ENCODE results near the gene RAB22A. TPM values are rescaled to one million over a fixed set of nuclear protein-coding genes. Genes with fewer than 3 reads are reported as not detected.

Gene RAB22A
- total RNA-seq, 1 experiment from 2014 or later, result 16.0 TPM

DNA sequence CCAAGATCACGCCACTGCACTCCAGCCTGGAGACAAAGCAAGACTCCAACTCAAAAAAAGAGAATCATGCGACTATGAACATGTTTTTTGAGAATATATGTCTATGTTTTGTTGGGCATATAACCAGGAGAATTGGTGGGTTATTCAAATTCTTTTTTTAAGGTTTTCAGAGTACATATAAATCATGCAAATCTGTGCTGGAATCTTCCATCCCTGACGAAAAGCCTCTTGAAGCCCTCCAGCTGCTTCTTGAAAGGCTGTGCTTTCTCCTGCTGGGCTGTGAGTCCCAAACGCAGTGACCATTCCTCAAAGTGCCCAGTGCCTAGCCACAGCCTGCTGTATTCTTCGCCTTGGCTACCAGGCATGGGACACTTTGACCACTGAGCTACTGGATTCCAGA is 9.2 kb upstream of the RAB22A start:
- no peak for DNase-seq (ENCODE audit: low read depth)

DNA sequence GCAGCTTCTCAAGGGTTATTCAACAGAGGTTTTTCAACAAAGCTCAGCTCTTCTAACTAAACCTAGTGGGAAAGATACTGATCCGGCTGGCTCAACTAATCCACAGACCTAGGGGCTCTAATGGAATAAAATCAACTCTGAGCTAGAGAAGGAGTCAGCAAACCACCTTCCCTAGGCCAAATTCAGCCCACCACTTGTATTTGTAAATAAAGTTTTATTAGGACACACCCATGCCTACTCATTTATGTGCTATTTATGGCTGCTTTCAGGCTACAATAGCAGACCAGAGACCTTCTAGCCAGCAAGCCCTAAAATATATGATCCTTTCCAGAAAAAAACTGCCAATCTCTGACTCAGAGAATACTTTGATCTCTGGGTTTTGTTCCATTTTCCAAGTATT is 6.0 kb upstream of the RAB22A start:
- no peak for DNase-seq (ENCODE audit: low read depth)

DNA sequence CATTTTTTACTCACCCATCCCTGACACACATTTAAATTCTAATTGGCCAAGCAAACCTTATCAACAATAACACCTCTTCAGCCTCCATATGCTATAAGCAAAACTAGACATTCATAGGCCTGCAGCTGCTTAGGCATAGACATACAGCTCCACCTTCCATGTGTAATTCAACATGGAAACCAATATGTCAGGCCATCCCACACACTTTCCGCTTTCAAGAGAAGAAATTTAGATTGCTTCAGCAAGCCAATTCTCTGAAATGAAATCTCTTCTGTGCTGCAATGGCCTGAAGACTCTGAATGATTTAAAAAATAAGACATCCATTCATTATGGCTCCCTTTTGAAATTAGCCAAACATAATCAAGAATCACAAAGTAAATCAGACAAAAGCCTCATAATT is 4.5 kb upstream of the RAB22A start:
- DNase-seq (ENCODE audit: low read depth), result no peak

DNA sequence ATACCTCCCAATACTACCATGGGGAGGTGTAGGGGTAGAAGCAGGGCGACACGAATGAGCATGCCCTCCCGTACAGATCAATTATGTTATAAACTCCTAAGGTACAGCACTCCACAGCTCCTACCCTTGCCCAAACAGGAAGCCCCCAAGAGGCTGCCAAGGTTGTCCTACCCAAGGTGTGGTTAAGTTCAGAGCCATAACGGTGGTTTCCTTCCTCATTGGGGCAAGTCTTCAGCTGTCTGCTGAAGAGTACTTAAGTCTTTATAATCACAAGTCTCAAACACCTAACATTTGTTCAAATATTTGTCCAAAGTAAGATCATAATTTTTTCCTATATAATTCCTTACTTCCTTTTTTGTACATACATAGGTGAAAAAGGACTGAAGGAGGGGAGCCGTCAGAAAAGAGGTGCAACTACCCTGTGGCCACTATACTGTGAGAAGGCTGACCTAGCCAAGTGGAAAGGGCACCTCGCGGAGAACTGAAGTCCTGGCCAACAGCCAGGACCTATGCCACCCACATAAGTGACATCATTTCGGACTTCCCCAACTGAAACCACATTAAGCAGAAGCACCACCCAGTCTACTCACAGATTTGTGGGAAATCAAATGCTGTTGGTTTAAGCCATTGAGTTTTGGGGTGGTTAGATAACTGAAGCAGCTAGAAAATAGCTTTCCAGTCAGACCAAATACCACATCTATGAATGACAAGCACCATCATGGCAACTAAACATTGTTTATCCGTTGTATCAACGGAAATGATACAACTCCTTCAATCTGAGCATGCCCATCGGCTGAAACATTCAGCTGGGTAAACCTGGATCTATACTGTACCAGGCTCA is 2.9 kb upstream of the RAB22A start:
- DNase-seq (ENCODE audit: low read depth), result peak; percentile 80

DNA sequence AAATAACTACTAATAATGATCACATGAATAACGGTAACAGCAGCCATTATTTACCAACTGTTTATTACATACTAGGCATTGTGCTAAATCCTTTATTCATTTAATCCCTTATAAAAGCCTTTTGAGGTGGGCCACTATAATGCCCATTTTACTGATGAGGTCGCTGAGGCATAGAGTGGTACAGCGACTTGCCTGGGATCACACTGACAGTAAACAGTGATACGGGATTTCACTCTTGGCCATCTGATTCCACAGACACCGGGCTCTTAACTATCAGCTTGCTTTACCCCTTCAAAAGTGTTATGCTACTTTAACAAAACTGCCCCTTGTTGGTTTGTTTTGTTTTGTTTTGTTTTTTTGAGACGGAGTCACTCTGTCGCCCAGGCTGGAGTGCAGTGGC is 2.2 kb upstream of the RAB22A start:
- DNase-seq (ENCODE audit: low read depth), result no peak

DNA sequence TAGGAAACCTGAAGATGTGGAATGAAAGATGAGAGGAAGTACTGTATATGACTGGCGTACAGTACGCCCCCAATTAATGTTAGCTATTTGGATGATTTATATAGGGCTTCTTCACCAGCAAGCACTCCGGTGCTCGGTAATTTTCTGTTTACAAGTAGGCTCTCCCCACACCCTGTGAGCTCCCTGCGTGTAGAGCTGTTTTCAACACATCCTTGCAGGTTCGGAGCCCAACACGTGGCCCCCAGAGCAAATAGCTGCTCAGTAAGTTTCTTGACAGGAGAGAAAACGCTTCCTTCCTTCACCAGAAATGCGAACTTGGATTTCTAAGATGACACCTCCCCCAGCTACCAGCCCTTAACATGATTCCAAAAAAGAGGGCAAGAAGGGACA is 1.2 kb upstream of the RAB22A start:
- DNase-seq (ENCODE audit: low read depth), result no peak

DNA sequence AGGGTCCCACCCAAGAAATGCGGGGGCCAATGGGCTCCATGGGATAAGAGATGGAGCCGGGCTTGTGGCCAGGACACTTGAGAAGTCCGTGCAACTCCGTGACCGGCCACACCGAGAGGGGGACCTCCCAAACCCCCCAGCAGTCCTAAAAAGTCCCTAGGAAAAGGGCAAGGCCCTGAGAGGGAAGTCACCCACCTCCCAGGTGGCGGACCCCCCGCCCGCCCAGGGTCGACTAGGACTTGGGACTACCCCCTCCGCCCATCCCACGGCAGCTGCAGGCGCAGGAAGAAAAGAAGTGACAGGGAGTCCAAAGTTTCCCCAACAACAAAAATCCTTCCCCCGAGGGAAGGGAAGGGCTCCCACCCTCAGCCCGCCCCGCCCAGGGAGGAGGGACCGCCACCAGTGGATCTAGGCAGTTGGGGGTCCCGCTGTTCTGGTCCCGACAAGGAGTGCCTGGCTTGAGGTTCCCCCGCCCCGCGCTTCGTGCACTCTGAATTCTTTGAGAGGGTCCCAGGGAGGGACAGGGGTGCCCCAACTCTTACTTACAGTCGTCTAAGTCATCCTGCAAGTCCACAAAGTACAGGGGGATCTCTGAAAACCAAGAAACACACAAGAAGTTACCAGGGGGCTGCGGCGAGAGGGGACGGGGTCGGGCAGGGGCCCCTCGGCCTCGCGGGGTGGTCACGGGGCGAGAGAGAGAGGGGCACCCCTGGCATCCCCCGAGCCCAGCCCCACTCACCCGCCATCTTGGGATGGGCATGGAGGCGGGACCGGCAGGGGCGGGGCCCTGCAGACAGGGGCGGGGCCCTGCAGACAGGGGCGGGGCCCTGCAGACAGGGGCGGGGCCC is 611 bp upstream of the RAB22A start:
- DNase-seq (ENCODE audit: low read depth), result peak; percentile 17

DNA sequence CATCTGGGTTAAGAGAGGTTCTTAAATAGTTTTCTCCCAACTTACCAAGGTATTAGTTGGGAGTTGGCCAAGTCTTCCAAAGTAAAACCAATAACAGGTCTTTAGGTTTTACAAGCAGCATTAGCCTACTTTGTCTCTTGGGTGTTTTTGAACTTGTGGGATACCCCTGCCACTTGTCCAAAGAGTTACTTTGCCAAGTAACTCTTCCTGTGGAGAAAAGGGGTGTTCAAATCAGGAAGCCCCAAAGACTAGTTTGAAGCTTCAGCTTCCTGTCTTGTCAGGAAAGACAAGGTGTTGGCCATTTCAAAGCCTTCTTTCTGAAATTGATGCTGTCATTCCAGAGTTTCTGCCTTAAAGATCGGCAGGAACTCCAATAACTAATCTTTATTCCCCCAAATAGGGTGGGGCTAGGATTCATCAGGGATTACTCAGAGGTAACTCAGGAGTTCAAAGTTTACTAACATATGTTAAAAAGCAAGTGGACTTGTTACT is 822 bp downstream of the RAB22A start:
- peak; percentile 20 for DNase-seq (ENCODE audit: low read depth)

DNA sequence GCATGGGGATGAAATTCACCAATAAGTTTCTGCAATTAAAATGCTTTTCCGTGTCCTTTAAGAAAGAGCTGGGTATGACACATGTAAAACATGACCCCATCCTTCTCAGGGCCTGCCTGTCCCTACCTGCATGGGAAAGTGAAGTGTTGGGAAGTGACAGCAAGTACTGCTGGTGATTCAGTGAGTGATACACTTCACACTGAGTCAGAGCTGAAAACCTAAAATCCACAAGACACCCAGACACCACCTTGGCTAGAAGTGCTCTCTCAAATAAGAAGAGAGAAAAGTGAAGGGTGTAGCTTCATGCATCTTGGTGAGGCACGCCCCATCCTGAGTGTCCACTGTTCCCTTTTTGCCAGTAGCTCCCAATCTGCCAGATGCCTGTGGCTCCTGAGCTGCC is 3.3 kb downstream of the RAB22A start:
- peak; percentile 61 for DNase-seq (ENCODE audit: low read depth)

DNA sequence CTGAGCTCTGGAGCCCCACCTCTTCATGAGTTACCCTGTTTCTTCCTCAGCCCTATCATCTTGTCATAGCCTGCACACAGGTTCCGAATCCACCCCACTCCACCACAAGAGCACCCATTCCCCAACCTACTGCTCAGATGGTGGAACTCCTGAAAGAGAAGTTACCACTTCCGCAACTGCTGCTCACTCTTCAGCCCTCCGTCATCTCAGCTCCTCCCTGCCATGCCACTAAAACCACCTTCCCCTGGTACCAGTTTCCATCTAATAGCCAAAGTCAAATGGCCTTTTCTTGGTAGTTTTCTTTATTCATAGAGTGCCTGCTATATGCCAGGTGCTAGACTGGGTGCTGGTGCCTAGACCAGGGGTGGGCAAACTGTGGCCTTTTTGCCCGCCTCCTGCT is 3.9 kb downstream of the RAB22A start:
- DNase-seq (ENCODE audit: low read depth), result no peak

DNA sequence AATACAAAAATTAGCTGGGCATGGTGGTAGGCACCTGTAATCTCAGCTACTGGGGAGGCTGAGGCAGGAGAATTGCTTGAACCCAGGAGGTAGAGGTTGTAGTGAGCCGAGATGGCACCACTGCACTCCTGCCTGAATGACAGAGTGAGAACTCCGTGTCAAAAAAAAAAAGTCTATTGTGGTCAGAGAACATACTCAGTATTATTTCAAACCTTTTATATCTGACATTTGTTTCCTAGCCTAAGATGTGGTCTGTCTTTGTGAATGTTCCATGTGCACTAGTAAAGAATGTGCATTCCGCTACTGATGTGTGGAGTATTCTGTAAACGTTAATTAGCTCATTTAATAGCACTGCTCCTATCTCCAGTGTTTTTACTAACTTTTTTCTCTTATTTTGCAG is 11.7 kb downstream of the RAB22A start:
- DNase-seq (ENCODE audit: low read depth), result no peak

DNA sequence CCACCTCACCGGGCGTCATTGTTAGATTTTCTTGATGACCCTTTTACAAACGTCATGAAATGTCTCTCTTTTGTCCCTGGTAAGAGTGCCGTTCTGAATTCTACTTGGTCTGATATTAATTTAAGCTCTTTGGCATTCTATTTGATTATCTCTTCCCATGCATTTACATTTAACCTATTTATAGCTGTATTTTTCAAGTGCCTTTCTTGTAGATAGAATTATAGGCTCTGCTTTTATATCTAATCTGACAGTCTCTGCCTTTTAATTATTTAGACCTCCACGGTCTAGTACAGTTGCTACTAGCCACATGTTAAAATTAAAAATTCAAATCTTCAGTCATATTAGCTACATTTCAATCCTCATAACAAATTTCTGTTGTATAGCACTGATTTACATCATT is 12.6 kb downstream of the RAB22A start:
- no peak for DNase-seq (ENCODE audit: low read depth)

DNA sequence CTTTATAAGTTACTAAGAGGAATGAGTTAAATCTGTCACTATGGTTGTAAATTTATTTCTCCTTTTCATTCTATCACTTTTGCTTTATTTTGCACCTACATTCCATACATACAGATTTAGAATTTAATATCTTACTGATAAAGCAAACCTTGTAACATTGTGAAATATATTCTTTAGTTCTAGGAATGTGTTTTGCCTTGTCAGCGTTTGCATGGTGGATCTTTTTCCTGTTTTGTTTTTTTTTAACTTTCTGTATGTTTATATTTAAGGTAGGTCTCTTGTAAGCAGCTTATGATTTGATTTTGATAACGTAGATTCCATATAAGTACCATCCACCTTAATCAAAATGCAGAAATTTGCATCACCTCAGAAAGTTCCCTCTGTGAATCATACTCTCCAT is 16.4 kb downstream of the RAB22A start:
- DNase-seq (ENCODE audit: low read depth), result no peak

DNA sequence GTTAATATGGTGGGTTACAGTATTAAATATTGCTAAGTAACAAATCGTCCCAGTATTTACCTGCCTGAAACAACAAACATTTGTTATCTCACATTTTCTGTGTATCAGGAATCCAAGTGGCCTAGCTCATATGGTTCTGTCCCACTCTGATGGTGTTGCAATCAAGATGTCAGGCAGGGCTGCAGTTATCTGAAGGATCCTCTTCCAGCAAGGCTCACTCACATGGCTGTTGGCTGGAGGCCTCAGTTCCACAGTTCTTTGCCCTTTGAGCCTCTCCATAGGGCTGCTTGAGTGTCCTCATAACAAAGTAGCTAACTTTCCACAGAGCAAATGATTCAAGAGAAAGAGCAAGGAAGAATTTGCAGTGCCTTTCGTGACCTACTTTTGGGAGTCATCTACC is 17.7 kb downstream of the RAB22A start:
- no peak for DNase-seq (ENCODE audit: low read depth)

DNA sequence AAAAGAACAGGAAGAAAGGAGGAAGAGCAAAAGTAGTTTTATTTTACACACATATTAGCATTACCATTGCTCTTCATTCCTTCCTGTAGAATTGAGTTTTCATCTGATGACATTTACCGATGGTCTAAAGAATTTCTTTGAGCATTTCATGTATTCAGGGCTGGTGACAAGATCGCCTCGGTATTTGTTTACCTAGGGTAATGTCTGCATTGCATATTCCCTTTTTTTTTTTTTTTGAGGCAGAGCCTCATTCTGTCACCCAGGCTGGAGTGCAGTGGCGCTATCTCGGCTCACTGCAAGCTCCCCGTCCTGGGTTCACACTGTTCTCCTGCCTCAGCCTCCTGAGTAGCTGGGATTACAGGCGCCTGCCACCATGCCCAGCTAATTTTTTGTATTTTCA is 19.3 kb downstream of the RAB22A start:
- DNase-seq (ENCODE audit: low read depth), result no peak

DNA sequence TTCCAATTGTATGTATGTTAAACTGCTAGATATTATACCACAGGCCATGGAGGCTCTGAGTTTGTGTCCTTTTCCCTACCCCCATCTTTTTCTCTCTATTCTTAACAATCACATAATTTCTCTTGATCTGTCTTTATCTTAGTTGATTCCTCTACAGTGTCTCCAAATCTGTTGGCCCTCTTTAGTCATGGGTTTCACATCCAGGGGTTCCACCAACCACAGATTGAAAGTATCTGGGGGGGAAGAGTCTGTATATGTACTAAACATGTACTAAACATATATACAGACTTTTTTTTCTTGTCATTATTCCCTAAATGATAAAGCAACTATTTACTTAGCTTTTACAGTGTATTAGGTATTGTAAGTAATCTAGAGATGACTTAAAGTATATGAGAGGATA is 20.2 kb downstream of the RAB22A start:
- DNase-seq (ENCODE audit: low read depth), result no peak

DNA sequence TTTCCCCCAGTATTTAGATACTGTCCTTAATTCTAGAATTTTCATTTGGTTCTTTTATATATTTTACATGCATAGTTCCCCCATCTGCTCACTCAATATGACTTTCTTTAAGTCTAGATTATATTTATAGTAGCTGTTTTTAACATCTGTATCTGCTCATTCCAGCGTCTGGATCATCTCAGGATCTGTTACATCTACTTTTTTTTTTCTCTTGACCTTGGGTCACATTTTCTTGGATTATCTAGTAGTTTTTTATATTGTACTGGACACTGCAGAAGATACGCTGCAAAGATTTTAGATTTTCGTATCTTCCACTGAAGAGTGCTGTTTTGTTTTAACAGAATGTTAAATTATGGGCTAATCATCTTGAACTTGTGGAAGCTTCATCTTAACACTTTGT is 20.7 kb downstream of the RAB22A start:
- DNase-seq (ENCODE audit: low read depth), result no peak

DNA sequence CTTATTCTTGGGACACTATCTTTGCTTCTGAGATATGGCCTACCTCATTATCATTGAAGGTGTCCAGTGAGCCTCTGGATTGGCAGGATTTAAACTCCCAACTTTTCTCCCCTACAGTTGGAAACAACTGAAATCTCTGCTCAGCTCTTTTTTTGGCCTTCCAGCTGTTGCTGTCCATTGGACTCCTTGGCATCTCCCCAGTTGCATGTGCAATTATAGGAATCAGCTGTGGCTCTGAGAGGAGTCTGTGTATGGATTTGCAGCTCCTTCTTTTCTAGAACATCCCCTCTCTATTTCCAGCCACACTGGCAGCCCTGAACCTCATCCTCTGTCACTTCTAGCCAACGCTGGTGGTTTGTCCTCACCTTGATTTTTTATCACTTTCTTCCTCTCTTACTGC is 21.2 kb downstream of the RAB22A start:
- DNase-seq (ENCODE audit: low read depth), result no peak

DNA sequence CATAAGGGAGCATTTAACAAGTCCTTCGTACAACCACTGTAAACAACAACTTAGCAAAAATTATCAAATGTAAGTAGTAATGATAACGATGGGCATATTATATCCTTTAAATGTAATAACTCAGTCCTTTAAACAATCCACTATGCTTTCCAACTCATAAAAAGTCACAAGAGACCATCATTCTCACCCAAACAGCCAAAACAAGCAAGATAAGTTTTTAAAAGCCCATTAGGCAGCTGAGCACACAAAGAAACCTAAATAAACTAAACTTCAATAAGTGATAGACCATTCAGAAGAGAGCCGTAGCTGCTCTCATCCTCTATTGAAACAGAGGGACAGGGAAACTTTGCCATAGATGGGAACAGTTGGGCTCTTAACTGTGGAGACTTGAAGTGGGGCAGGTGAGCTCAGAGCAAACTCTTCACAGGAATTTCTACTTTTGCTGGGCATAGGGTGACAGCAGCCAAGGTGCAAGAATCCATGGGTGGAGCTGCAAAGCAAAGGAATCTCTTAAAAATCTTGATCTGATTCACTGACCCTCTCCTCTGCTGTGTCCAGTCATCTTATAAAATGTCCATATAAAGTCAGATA is 22.5 kb downstream of the RAB22A start:
- DNase-seq (ENCODE audit: low read depth), result no peak

DNA sequence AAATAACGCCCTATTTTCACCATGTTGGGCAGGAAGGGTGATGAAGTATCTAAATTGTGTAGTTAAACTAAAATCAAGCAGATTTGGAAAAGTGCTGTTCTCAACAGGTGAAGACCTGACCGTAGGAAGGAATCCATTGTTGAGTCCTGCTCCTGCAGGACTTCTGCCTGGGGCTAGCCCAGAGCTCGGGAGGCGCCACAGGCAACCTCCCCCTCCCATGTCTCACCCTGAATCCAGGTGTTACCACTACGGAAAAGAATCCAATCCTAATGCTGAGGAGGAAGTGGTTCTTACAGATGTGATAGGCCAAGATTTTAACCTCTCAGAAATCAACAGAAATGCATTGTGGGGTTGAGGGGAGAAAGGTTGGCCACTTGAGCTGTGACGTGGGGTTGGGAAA is 30.2 kb downstream of the RAB22A start:
- DNase-seq (ENCODE audit: low read depth), result no peak

DNA sequence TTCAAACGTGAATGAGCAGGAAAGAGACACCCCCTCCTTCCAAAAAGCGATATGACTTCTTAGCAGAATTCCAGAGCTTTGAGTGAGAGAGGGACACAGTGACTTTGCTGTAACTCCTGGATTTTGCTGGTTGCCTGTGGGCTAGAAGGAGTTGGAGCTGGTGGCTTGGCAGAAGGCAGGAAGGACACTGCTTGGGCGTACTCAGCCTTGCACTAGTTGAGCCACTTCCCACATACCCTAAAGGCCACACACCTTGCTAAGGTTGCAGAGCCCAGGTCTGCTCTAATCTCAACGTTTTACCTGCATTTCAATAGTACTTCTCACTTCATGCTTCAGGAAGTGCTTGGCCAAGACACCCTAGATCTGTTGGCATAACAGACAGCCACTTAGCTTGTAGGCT is 30.6 kb downstream of the RAB22A start:
- no peak for DNase-seq (ENCODE audit: low read depth)

DNA sequence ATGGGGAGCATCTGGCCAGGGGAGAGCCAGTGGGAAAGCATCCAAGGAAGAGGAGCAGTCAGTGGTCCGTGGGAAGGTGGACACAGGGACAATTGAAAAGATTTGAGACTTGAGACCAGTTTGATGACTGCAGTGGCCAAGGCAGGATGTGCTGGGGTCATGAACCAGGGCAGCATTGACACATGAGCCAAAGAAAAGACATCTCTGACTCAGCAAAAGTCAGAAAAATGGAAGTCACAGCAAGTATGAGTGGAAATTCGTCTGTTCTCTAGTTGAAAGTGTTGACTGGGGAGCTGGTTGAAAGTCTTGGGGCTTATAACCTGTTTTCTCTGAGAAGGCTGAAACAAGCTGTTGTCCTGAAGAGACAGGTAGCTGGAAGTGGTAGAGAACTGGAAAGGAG is 31.3 kb downstream of the RAB22A start:
- DNase-seq (ENCODE audit: low read depth), result peak; percentile 53
